ENCODE data around the gene LDB2.

Gene LDB2

GRCh38 chr4:16461362-16461761 is 437.1 kb downstream of the LDB2 start:
- Histone ChIP-seq H2AFZ (no peak overlapping the region), H3K79me2 (no peaks in the 10 kb centered on the region), H3K27me3 (ENCODE audit: control insufficient read depth, insufficient read depth, low read length) (no peaks in the 10 kb centered on the region), H3K4me1 (no peaks in the 10 kb centered on the region), H3K27ac (no peak overlapping the region), H3K9me3 (ENCODE audit: control insufficient read depth, low read length) (no peaks in the 10 kb centered on the region), H3K9ac (no peak overlapping the region), H3K36me3 (ENCODE audit: control insufficient read depth, insufficient read depth, low read length) (no peaks in the 10 kb centered on the region), H3K4me2 (ENCODE audit: low read length) (no peak overlapping the region), H3K4me3 (ENCODE audit: low read depth, low read length) (no peak overlapping the region)
- no peak for TF ChIP-seq CTCF (IDR thresholded peaks at IDR 0.05)

GRCh38 chr4:16457944-16458343 is 440.5 kb downstream of the LDB2 start:
- H3K79me2 ChIP-seq, result no peaks in the 10 kb centered on the region
- no peaks in the 10 kb centered on the region for H3K9me3 ChIP-seq (ENCODE audit: control insufficient read depth, low read length)
- no peak overlapping the region for H3K4me3 ChIP-seq (ENCODE audit: low read depth, low read length)
- no peaks in the 10 kb centered on the region for H3K36me3 ChIP-seq (ENCODE audit: control insufficient read depth, insufficient read depth, low read length)
- H2AFZ ChIP-seq, result no peak overlapping the region
- H3K4me1 ChIP-seq, result no peaks in the 10 kb centered on the region
- H3K27me3 ChIP-seq (ENCODE audit: control insufficient read depth, insufficient read depth, low read length), result no peaks in the 10 kb centered on the region
- no peak overlapping the region for H3K9ac ChIP-seq
- no peak for TF ChIP-seq CTCF (IDR thresholded peaks at IDR 0.05)
- no peak overlapping the region for H3K4me2 ChIP-seq (ENCODE audit: low read length)
- no peak overlapping the region for H3K27ac ChIP-seq
